PC-3 (cell line): Measurements from ENCODE around the gene STAB2.

ENCODE experiments used
- EZH2 ChIP-seq: fragments of 300-600 bp; sonication (generic); IDR thresholded peaks from one replicate; pipeline ENCODE4 v1.6.1; 2017; ENCODE audit warnings: antibody characterized with exemption, mild to moderate bottlenecking, low read length; ENCODE audit not compliant: unreplicated experiment
- TF ChIP-seq, protein P1 (sequence below): fragments of 300-600 bp; sonication (generic); conservative IDR thresholded peaks from 2 replicates; pipeline ENCODE4 v1.5.1; 2017; ENCODE audit warnings: antibody characterized with exemption, low read depth, mild to moderate bottlenecking, low read length

DNA sequence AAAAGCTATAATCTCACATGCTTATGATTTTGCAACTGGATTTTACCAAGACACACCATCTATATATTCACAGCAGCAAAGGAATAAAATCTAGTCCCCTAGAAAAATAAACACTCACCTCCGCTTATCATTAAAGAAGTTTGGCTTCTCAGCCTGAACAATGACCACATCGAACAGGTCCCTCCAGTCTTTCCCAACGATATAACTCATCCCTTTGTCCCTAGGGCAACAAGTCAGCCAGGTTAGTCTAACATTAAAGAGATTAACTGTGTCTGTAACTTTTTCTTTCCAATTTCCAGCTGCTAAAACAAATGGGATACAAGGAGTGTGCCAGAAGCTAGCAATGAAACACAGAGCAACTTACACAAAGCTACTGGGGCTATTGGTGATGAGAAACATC lies 206.0 kb downstream of the STAB2 start:
- TF ChIP-seq, protein P1, sequence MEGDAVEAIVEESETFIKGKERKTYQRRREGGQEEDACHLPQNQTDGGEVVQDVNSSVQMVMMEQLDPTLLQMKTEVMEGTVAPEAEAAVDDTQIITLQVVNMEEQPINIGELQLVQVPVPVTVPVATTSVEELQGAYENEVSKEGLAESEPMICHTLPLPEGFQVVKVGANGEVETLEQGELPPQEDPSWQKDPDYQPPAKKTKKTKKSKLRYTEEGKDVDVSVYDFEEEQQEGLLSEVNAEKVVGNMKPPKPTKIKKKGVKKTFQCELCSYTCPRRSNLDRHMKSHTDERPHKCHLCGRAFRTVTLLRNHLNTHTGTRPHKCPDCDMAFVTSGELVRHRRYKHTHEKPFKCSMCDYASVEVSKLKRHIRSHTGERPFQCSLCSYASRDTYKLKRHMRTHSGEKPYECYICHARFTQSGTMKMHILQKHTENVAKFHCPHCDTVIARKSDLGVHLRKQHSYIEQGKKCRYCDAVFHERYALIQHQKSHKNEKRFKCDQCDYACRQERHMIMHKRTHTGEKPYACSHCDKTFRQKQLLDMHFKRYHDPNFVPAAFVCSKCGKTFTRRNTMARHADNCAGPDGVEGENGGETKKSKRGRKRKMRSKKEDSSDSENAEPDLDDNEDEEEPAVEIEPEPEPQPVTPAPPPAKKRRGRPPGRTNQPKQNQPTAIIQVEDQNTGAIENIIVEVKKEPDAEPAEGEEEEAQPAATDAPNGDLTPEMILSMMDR, result no peak
- no peak for TF ChIP-seq EZH2
